Measurements from ENCODE around the gene SEC16B. TPM values are rescaled to one million over a fixed set of nuclear protein-coding genes. Genes with fewer than 3 reads are reported as not detected.
A peak's percentile ranks its signal among the peaks of the same experiment; 100 is the strongest.

Gene SEC16B
- total and polyA plus RNA-seq, 2 of the 8 experiments (the other 6 are each of a cell fraction or from before 2014, with no cell fraction given): 0.56 to 0.94 TPM

- Histone ChIP-seq H3K4ac (replicated peaks; ENCODE audit: insufficient read length, low read depth, low read length) (no peak overlapping the region), H3K79me2 (ENCODE audit: control insufficient read depth in 1 of 2, insufficient read depth in 2 of 2, low read length in 2 of 2) (no peaks in the 10 kb centered on the region), H2AFZ (ENCODE audit: low read length) (no peak overlapping the region), H4K8ac (ENCODE audit: extremely low read depth, insufficient read depth, low read length) (no peak overlapping the region), H2BK120ac (replicated peaks; ENCODE audit: low read depth, low read length) (no peak overlapping the region), H4K91ac (replicated peaks; ENCODE audit: insufficient read length, low read length) (no peak overlapping the region), H3K9me3 (ENCODE audit: insufficient read depth in 2 of 2, low read depth in 1 of 2, low read length in 1 of 2) (no peaks in the 10 kb centered on the region), H3K23me2 (ENCODE audit: low read depth, low read length) (no peaks in the 10 kb centered on the region), H3K36me3 (ENCODE audit: control insufficient read depth in 2 of 4, insufficient read depth in 4 of 4, low read length in 3 of 4) (no peaks in the 10 kb centered on the region), H4K20me1 (replicated peaks in 1 of 2; ENCODE audit: control insufficient read depth in 1 of 2, insufficient read depth in 2 of 2, low read length in 2 of 2) (no peaks in the 10 kb centered on the region), H2AK5ac (ENCODE audit: low read depth, low read length) (0 out of 2 replicates have a peak overlapping the region, but pooled peaks have one; percentile 53), H3K14ac (ENCODE audit: insufficient read length) (no peak overlapping the region), H3K27ac (ENCODE audit: low read depth, low read length) (no peak overlapping the region), H3K9ac (replicated peaks in 1 of 4; ENCODE audit: extremely low read depth in 1 of 4, low read depth in 3 of 4, low read length in 3 of 4) (no peak overlapping the region), H3K4me2 (ENCODE audit: insufficient read depth in 1 of 2, low read depth in 2 of 2, low read length in 2 of 2) (no peak overlapping the region), H4K5ac (ENCODE audit: insufficient read length, low read depth, low read length) (no peak overlapping the region), H2BK15ac (ENCODE audit: low read length) (no peak overlapping the region), H3K56ac (replicated peaks; ENCODE audit: insufficient read length, low read depth, low read length) (no peak overlapping the region), H3K4me3 (ENCODE audit: extremely low read depth in 1 of 4, insufficient read depth in 2 of 4, low read depth in 3 of 4, low read length in 4 of 4) (no peak overlapping the region), H3K18ac (ENCODE audit: extremely low read depth, low read length) (no peak overlapping the region), H3K79me1 (ENCODE audit: low read depth, low read length) (no peaks in the 10 kb centered on the region), H3K4me1 (replicated peaks in 1 of 4; ENCODE audit: control insufficient read depth in 3 of 4, insufficient read depth in 4 of 4, low read length in 3 of 4) (peaks cover 0 to 10% (median 2%) of the 10 kb centered on the region in 4 experiments; a peak in 6 of 7 replicates), H2BK12ac (ENCODE audit: low read depth, low read length) (no peak overlapping the region), H3K23ac (ENCODE audit: insufficient read length) (no peak overlapping the region), H3K27me3 (replicated peaks in 1 of 4; ENCODE audit: control insufficient read depth in 3 of 4, extremely low read depth in 1 of 4, insufficient read depth in 3 of 4, low read length in 3 of 4) (no peaks in the 10 kb centered on the region), H2BK5ac (ENCODE audit: low read depth, low read length) (no peak overlapping the region), H2BK20ac (ENCODE audit: low read length) (no peak overlapping the region)
- POLR2A ChIA-PET (ENCODE audit: partially characterized antibody): no interaction called here
- 89% methylated on average over 7 of the region's 7 CpGs; no CpG with 5 or more reads in 1 of the 2 experiments for whole genome bisulfite sequencing, 2 experiments (ENCODE audit: extremely low coverage in 1 of 2, insufficient coverage in 1 of 2, insufficient read length in 1 of 2, insufficient replicate concordance in 2 of 2, low coverage in 1 of 2, low lambda C conversion rate in 2 of 2, missing lambda C conversion rate in 1 of 2)
- DNase-seq (ENCODE audit: low read depth in 1 of 2, low spot score in 2 of 2): no peak
- no peak for FAIRE-seq
- CTCF ChIA-PET (ENCODE audit: partially characterized antibody): interaction anchor here (1.0 to 2.0 kb wide), 3 partner anchors 10 to 74 kb away, joined by 4 to 12 read pairs (median 5); no protein-coding TSS in a partner anchor
- TF ChIP-seq SIRT6 (IDR thresholded peaks at IDR 0.05; ENCODE audit: low read length) (no peak), CBX5 (IDR thresholded peaks at IDR 0.05; ENCODE audit: low read depth, low read length) (no peak), HDAC6 (IDR thresholded peaks at IDR 0.05; ENCODE audit: low read depth, low read length) (no peak)
Observed at GRCh38 chr1:177958092-177958491, 11.8 kb downstream of the SEC16B start.

Data from H1 (cell line).